ENCODE data around the gene GAB2.
A peak's percentile ranks its signal among the peaks of the same experiment; 100 is the strongest.
"Not testable (repeated sequence)": the region's sequence is repeated elsewhere in the genome, so short reads cannot be mapped to it uniquely, and the experiment has no call there.

GAB2 gene

GRCh38 chr11:78255919-78256318 lies 161.7 kb downstream of the GAB2 start:
- DNase-seq, result no peak
- no peaks in the 10 kb centered on the region for H3K4me1 Mint-ChIP-seq (ENCODE audit: low read depth)
- H3K9me3 Mint-ChIP-seq, result no peaks in the 10 kb centered on the region
- no peaks in the 10 kb centered on the region for H3K27me3 Mint-ChIP-seq
- H3K4me3 Mint-ChIP-seq, result no peak overlapping the region
- H3K27ac Mint-ChIP-seq, result no peak overlapping the region
- H3K36me3 Mint-ChIP-seq (ENCODE audit: low read depth), result no peaks in the 10 kb centered on the region

- DNase-seq, result no peak
- H3K27ac Mint-ChIP-seq, result no peak overlapping the region
- H3K4me3 Mint-ChIP-seq, result no peak overlapping the region
- no peaks in the 10 kb centered on the region for H3K27me3 Mint-ChIP-seq
- no peaks in the 10 kb centered on the region for H3K36me3 Mint-ChIP-seq (ENCODE audit: low read depth)
- no peaks in the 10 kb centered on the region for H3K4me1 Mint-ChIP-seq (ENCODE audit: low read depth)
- no peaks in the 10 kb centered on the region for H3K9me3 Mint-ChIP-seq
Measured at GRCh38 chr11:78254268-78254667, 163.4 kb downstream of the GAB2 start.

- H3K9me3 Mint-ChIP-seq, result no peaks in the 10 kb centered on the region
- no peak overlapping the region for H3K4me3 Mint-ChIP-seq
- no peak overlapping the region for H3K27ac Mint-ChIP-seq
- DNase-seq, result no peak
- no peaks in the 10 kb centered on the region for H3K27me3 Mint-ChIP-seq
- no peaks in the 10 kb centered on the region for H3K36me3 Mint-ChIP-seq (ENCODE audit: low read depth)
- peaks cover 3% of the 10 kb centered on the region for H3K4me1 Mint-ChIP-seq (ENCODE audit: low read depth)
Measured at GRCh38 chr11:78253797-78254196, 163.8 kb downstream of the GAB2 start.

GRCh38 chr11:78251083-78251775 lies 166.4 kb downstream of the GAB2 start:
- Mint-ChIP-seq H3K27me3 (no peaks in the 10 kb centered on the region), H3K27ac (no peak overlapping the region), H3K4me3 (no peak overlapping the region), H3K4me1 (ENCODE audit: low read depth) (peaks cover 4% of the 10 kb centered on the region), H3K9me3 (peaks cover 2% of the 10 kb centered on the region), H3K36me3 (ENCODE audit: low read depth) (peaks cover 3% of the 10 kb centered on the region)
- no peak for DNase-seq

- no peak overlapping the region for H3K4me3 Mint-ChIP-seq
- DNase-seq, result no peak
- H3K4me1 Mint-ChIP-seq (ENCODE audit: low read depth), result peaks cover 4% of the 10 kb centered on the region
- peaks cover 4% of the 10 kb centered on the region for H3K9me3 Mint-ChIP-seq
- H3K27ac Mint-ChIP-seq, result no peak overlapping the region
- no peaks in the 10 kb centered on the region for H3K27me3 Mint-ChIP-seq
- H3K36me3 Mint-ChIP-seq (ENCODE audit: low read depth), result peaks cover 3% of the 10 kb centered on the region
Measured at GRCh38 chr11:78250099-78250498, 167.5 kb downstream of the GAB2 start.

- H3K36me3 Mint-ChIP-seq (ENCODE audit: low read depth), result peaks cover 3% of the 10 kb centered on the region
- peaks cover 4% of the 10 kb centered on the region for H3K9me3 Mint-ChIP-seq
- peaks cover 13% of the 10 kb centered on the region for H3K4me1 Mint-ChIP-seq (ENCODE audit: low read depth)
- peak overlapping the region; percentile 48 for H3K27ac Mint-ChIP-seq
- no peak for DNase-seq
- H3K4me3 Mint-ChIP-seq, result no peak overlapping the region
- H3K27me3 Mint-ChIP-seq, result no peaks in the 10 kb centered on the region
Measured at GRCh38 chr11:78248903-78249302, 168.7 kb downstream of the GAB2 start.

- H3K27ac Mint-ChIP-seq, result no peak overlapping the region
- H3K4me1 Mint-ChIP-seq (ENCODE audit: low read depth), result peaks cover 13% of the 10 kb centered on the region
Measured at GRCh38 chr11:78248191-78248590, 169.4 kb downstream of the GAB2 start.

GRCh38 chr11:78244546-78245255 lies 172.9 kb downstream of the GAB2 start:
- no peak for DNase-seq
- H3K9me3 Mint-ChIP-seq, result peaks cover 18% of the 10 kb centered on the region
- peaks cover 12% of the 10 kb centered on the region for H3K36me3 Mint-ChIP-seq (ENCODE audit: low read depth)
- no peak overlapping the region for H3K4me3 Mint-ChIP-seq
- H3K4me1 Mint-ChIP-seq (ENCODE audit: low read depth), result peaks cover 13% of the 10 kb centered on the region
- no peak overlapping the region for H3K27ac Mint-ChIP-seq
- no peaks in the 10 kb centered on the region for H3K27me3 Mint-ChIP-seq

More at GRCh38 chr11:78248191-78248590, 169.4 kb downstream of the GAB2 start:
- no peaks in the 10 kb centered on the region for H3K27me3 Mint-ChIP-seq
- peaks cover 3% of the 10 kb centered on the region for H3K36me3 Mint-ChIP-seq (ENCODE audit: low read depth)
- DNase-seq, result no peak
- no peak overlapping the region for H3K4me3 Mint-ChIP-seq
- peaks cover 4% of the 10 kb centered on the region for H3K9me3 Mint-ChIP-seq

GRCh38 chr11:78244080-78244479 lies 173.5 kb downstream of the GAB2 start:
- Mint-ChIP-seq H3K4me3 (no peak overlapping the region), H3K36me3 (ENCODE audit: low read depth) (peaks cover 12% of the 10 kb centered on the region), H3K4me1 (ENCODE audit: low read depth) (peaks cover 13% of the 10 kb centered on the region), H3K27me3 (no peaks in the 10 kb centered on the region), H3K27ac (no peak overlapping the region), H3K9me3 (peaks cover 18% of the 10 kb centered on the region)
- no peak for DNase-seq

GRCh38 chr11:78241475-78241874 lies 176.1 kb downstream of the GAB2 start:
- Mint-ChIP-seq H3K9me3 (peaks cover 20% of the 10 kb centered on the region), H3K4me3 (no peak overlapping the region), H3K4me1 (ENCODE audit: low read depth) (peaks cover 9% of the 10 kb centered on the region), H3K36me3 (ENCODE audit: low read depth) (peaks cover 9% of the 10 kb centered on the region), H3K27ac (no peak overlapping the region), H3K27me3 (no peaks in the 10 kb centered on the region)
- no peak for DNase-seq

- no peak overlapping the region for H3K27ac Mint-ChIP-seq
- H3K4me1 Mint-ChIP-seq (ENCODE audit: low read depth), result peaks cover 6% of the 10 kb centered on the region
- H3K36me3 Mint-ChIP-seq (ENCODE audit: low read depth), result peaks cover 9% of the 10 kb centered on the region
- DNase-seq, result no peak
- H3K27me3 Mint-ChIP-seq, result no peaks in the 10 kb centered on the region
- no peak overlapping the region for H3K4me3 Mint-ChIP-seq
- H3K9me3 Mint-ChIP-seq, result peaks cover 18% of the 10 kb centered on the region
Measured at GRCh38 chr11:78239781-78240180, 177.8 kb downstream of the GAB2 start.

- H3K4me1 Mint-ChIP-seq (ENCODE audit: low read depth), result no peaks in the 10 kb centered on the region
- peaks cover 9% of the 10 kb centered on the region for H3K36me3 Mint-ChIP-seq (ENCODE audit: low read depth)
- H3K27ac Mint-ChIP-seq, result no peak overlapping the region
- H3K27me3 Mint-ChIP-seq, result no peaks in the 10 kb centered on the region
- peaks cover 18% of the 10 kb centered on the region for H3K9me3 Mint-ChIP-seq
- DNase-seq, result no peak
- no peak overlapping the region for H3K4me3 Mint-ChIP-seq
Measured at GRCh38 chr11:78237293-78238046, 180.2 kb downstream of the GAB2 start.

- H3K36me3 Mint-ChIP-seq (ENCODE audit: low read depth), result no peaks in the 10 kb centered on the region
- peaks cover 3% of the 10 kb centered on the region for H3K9me3 Mint-ChIP-seq
- H3K27me3 Mint-ChIP-seq, result no peaks in the 10 kb centered on the region
- peaks cover 5% of the 10 kb centered on the region for H3K4me1 Mint-ChIP-seq (ENCODE audit: low read depth)
- no peak overlapping the region for H3K4me3 Mint-ChIP-seq
- no peak for DNase-seq
- H3K27ac Mint-ChIP-seq, result no peak overlapping the region
Measured at GRCh38 chr11:78234006-78234405, 183.6 kb downstream of the GAB2 start.

GRCh38 chr11:78233046-78233445 lies 184.6 kb downstream of the GAB2 start:
- not testable (repeated sequence) for H3K27ac Mint-ChIP-seq; DNase-seq; H3K4me3 Mint-ChIP-seq; H3K4me1 Mint-ChIP-seq (ENCODE audit: low read depth); H3K36me3 Mint-ChIP-seq (ENCODE audit: low read depth); H3K27me3 Mint-ChIP-seq; H3K9me3 Mint-ChIP-seq
